ENCODE measurements around the gene SLC16A13. TPM values are rescaled to one million over a fixed set of nuclear protein-coding genes. Genes with fewer than 3 reads are reported as not detected.
A peak's percentile ranks its signal among the peaks of the same experiment; 100 is the strongest.

Gene SLC16A13
- total RNA-seq, 1 experiment from 2014 or later: 40.6 TPM

- no peak for TF ChIP-seq EZH2 (IDR thresholded peaks at IDR 0.05; ENCODE audit: low read depth)
- TF ChIP-seq, protein P1, sequence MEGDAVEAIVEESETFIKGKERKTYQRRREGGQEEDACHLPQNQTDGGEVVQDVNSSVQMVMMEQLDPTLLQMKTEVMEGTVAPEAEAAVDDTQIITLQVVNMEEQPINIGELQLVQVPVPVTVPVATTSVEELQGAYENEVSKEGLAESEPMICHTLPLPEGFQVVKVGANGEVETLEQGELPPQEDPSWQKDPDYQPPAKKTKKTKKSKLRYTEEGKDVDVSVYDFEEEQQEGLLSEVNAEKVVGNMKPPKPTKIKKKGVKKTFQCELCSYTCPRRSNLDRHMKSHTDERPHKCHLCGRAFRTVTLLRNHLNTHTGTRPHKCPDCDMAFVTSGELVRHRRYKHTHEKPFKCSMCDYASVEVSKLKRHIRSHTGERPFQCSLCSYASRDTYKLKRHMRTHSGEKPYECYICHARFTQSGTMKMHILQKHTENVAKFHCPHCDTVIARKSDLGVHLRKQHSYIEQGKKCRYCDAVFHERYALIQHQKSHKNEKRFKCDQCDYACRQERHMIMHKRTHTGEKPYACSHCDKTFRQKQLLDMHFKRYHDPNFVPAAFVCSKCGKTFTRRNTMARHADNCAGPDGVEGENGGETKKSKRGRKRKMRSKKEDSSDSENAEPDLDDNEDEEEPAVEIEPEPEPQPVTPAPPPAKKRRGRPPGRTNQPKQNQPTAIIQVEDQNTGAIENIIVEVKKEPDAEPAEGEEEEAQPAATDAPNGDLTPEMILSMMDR (conservative IDR thresholded peaks at IDR 0.05): no peak
- no peaks in the 10 kb centered on the region for H3K36me3 ChIP-seq (ENCODE audit: low read depth)
- no peak overlapping the region for H2AFZ ChIP-seq
- no peaks in the 10 kb centered on the region for H3K9me2 ChIP-seq (ENCODE audit: insufficient read depth)
- intact Hi-C loops (cut with micrococcal nuclease; ENCODE audit: unreplicated experiment): loop anchor here (10.0 kb wide), 1 partner anchor 542 kb away; the partner anchor contains the start of gene MPDU1
- H3F3A ChIP-seq (ENCODE audit: insufficient read depth, low read depth): peaks cover 50% of the 10 kb centered on the region
- peaks cover 35% of the 10 kb centered on the region for H3K4me1 ChIP-seq (replicated peaks; ENCODE audit: insufficient read depth)
- no peaks in the 10 kb centered on the region for H3K79me2 ChIP-seq (ENCODE audit: low read depth)
- H4K20me1 ChIP-seq (ENCODE audit: insufficient read depth): no peaks in the 10 kb centered on the region; the same call in 1 of the 2 replicates
- CTCF ChIA-PET: no interaction called here
- H3K9me3 ChIP-seq (ENCODE audit: insufficient read depth, low read depth): no peaks in the 10 kb centered on the region
- POLR2A ChIA-PET (ENCODE audit: unreplicated experiment): no interaction called here
- no peak overlapping the region for H3K4me2 ChIP-seq
- BruUV-seq (replicated peaks): no TSS peak
- no peak for DNase-seq
- H3K27ac ChIP-seq: no peak overlapping the region
- H3K4me3 ChIP-seq: no peak overlapping the region
- H3K27me3 ChIP-seq (ENCODE audit: insufficient read depth, low read depth): no peaks in the 10 kb centered on the region
Measured at GRCh38 chr17:7043182-7043496, 7.3 kb downstream of the SLC16A13 start.

- no peak within 1 kb of the TSS for H3K4me3 ChIP-seq
- peaks cover 34% of the 10 kb centered on the region for H3K4me1 ChIP-seq (replicated peaks; ENCODE audit: insufficient read depth)
- ChIA-PET POLR2A (ENCODE audit: unreplicated experiment) (interaction anchor here (0.7 kb wide), 1 partner anchor 113 kb away, joined by 5 read pairs; no protein-coding TSS in a partner anchor), CTCF (no interaction called here)
- DNase-seq: peak in 1 of 2 experiments; percentile 50
- H3K9me2 ChIP-seq (ENCODE audit: insufficient read depth): no peaks in the 10 kb centered on the region
- H3K79me2 ChIP-seq (ENCODE audit: low read depth): no peaks in the 10 kb centered on the region
- no peak within 1 kb of the TSS for H2AFZ ChIP-seq
- H3K27ac ChIP-seq: peak within 1 kb of the TSS; percentile 97
- H3K4me2 ChIP-seq: peak within 1 kb of the TSS; percentile 81
- no peaks in the 10 kb centered on the region for H3K36me3 ChIP-seq (ENCODE audit: low read depth)
- intact Hi-C loops (cut with micrococcal nuclease; ENCODE audit: unreplicated experiment): loop anchor here (10.0 kb wide), 1 partner anchor 541 kb away; the partner anchor contains the start of gene MPDU1
- BruUV-seq (replicated peaks): no TSS peak
- peaks cover 50% of the 10 kb centered on the region for H3F3A ChIP-seq (ENCODE audit: insufficient read depth, low read depth)
- no peaks in the 10 kb centered on the region for H3K27me3 ChIP-seq (ENCODE audit: insufficient read depth, low read depth)
- H4K20me1 ChIP-seq (ENCODE audit: insufficient read depth): no peaks in the 10 kb centered on the region; the same call in 1 of the 2 replicates
- TF ChIP-seq, protein P1 (conservative IDR thresholded peaks at IDR 0.05): no peak
- TF ChIP-seq EZH2 (IDR thresholded peaks at IDR 0.05; ENCODE audit: low read depth): no peak
- no peaks in the 10 kb centered on the region for H3K9me3 ChIP-seq (ENCODE audit: insufficient read depth, low read depth)
Measured at GRCh38 chr17:7043497-7044198, 7.8 kb downstream of the SLC16A13 start, which contains the start of gene SLC16A11. Gene SLC16A11 (minus strand): TSS chr17:7044092. CDS start chr17:7043513, 579 bp downstream.

DNA sequence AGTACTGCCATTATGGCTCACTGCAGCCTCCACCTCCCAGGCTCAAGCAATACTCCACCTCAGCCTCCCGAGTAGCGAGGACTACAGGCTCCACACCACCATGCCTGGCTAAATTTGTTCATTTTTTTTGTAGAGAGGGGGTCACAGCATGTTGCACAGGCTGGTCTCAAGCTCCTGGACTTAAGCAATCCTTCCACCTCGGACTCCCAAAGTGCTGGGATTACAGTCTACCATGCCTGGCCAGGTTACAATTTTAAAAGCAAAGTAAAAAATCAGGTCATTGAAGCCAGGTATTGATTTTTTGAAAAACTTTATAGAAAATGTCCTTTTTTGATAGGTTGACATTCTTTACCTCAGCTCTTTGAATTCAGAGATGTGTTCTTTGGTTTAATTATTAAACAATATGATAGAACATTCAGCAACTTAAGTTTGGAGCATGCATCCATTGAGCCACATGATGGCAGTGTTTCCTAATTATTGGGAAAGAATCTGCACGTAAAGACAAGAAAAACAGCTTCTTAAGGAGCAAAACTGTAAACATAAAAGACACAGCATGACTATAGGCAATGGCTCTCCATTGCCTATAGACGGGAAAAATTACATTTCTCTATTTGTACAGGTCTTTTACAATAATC lies 9.8 kb downstream of the SLC16A13 start:
- Histone ChIP-seq H2AFZ (no peak overlapping the region), H3K9me2 (ENCODE audit: insufficient read depth) (no peaks in the 10 kb centered on the region), H3K27me3 (ENCODE audit: insufficient read depth, low read depth) (no peaks in the 10 kb centered on the region), H3F3A (ENCODE audit: insufficient read depth, low read depth) (peaks cover 40% of the 10 kb centered on the region), H3K4me1 (replicated peaks; ENCODE audit: insufficient read depth) (peaks cover 48% of the 10 kb centered on the region), H4K20me1 (ENCODE audit: insufficient read depth) (no peaks in the 10 kb centered on the region; the same call in 1 of the 2 replicates), H3K79me2 (ENCODE audit: low read depth) (no peaks in the 10 kb centered on the region), H3K4me2 (peak overlapping the region; percentile 81), H3K36me3 (ENCODE audit: low read depth) (no peaks in the 10 kb centered on the region), H3K9me3 (ENCODE audit: insufficient read depth, low read depth) (no peaks in the 10 kb centered on the region), H3K27ac (peak overlapping the region; percentile 97), H3K4me3 (peak overlapping the region; percentile 55; the same call in 1 of the 2 replicates)
- TF ChIP-seq, protein P1 (conservative IDR thresholded peaks at IDR 0.05): peak; percentile 95
- TF ChIP-seq EZH2 (IDR thresholded peaks at IDR 0.05; ENCODE audit: low read depth): no peak
- POLR2A ChIA-PET (ENCODE audit: unreplicated experiment): interaction anchor here (0.5 to 0.9 kb wide), 11 partner anchors 10 to 671 kb away, joined by 3 to 16 read pairs (median 5); partner anchors contain the start of gene SLC16A13
- CTCF ChIA-PET: interaction anchor here (0.6 to 1.9 kb wide), 12 partner anchors 9 to 802 kb away, joined by 3 to 12 read pairs (median 4); partner anchors contain the start of genes ACADVL, DLG4, NEURL4 and SLC16A13
- peak in 1 of 2 experiments; percentile 81 for DNase-seq
- BruUV-seq (replicated peaks): no TSS peak
- intact Hi-C loops (cut with micrococcal nuclease; ENCODE audit: unreplicated experiment): loop anchor here (1.0 to 10.0 kb wide), 8 partner anchors 91 to 997 kb away; partner anchors contain the start of genes MPDU1, TP53 and WRAP53

Measured in PC-9 (cell line).